Measurements from ENCODE around the gene HPN.
A peak's percentile ranks its signal among the peaks of the same experiment; 100 is the strongest.
"Not testable (repeated sequence)": the region's sequence is repeated elsewhere in the genome, so short reads cannot be mapped to it uniquely, and the experiment has no call there.

The HPN gene

GRCh38 chr19:35041548-35042055 lies at the start of gene HPN:
Gene HPN (plus strand): TSS chr19:35041721. CDS start chr19:35042507, 786 bp downstream.
- H3K27ac ChIP-seq: peak within 1 kb of the TSS; percentile 69
- TF ChIP-seq CTCF (IDR thresholded peaks at IDR 0.05) (no peak), ZFX (IDR thresholded peaks at IDR 0.05; ENCODE audit: borderline replicate concordance) (no peak)

DNA sequence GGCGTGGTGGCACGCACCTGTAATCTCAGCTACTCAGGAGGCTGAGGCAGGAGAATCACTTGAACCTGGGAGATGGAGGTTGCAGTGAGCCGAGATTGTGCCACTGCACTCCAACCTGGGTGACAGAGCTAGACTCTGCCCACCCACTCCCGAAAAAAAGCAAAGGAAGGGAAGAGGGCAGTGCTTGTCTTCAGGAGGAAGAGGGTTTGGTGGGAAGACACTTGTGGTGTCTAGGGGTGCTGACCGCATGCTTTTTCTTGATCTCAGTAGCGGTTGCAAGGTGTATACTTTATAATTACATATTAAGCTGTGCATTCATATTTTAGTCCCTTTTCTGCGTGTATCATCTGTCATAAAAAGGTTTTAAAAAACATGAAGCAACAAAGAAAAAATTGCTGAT lies 48.9 kb upstream of the HPN start:
- not testable (repeated sequence) for H3K27ac ChIP-seq

- peak overlapping the region; percentile 29; the same call in 1 of the 2 replicates for H3K27ac ChIP-seq
- TF ChIP-seq ZFX (IDR thresholded peaks at IDR 0.05; ENCODE audit: borderline replicate concordance) (no peak), CTCF (IDR thresholded peaks at IDR 0.05) (no peak)
Measured at GRCh38 chr19:34994286-34994642, 47.3 kb upstream of the HPN start.

DNA sequence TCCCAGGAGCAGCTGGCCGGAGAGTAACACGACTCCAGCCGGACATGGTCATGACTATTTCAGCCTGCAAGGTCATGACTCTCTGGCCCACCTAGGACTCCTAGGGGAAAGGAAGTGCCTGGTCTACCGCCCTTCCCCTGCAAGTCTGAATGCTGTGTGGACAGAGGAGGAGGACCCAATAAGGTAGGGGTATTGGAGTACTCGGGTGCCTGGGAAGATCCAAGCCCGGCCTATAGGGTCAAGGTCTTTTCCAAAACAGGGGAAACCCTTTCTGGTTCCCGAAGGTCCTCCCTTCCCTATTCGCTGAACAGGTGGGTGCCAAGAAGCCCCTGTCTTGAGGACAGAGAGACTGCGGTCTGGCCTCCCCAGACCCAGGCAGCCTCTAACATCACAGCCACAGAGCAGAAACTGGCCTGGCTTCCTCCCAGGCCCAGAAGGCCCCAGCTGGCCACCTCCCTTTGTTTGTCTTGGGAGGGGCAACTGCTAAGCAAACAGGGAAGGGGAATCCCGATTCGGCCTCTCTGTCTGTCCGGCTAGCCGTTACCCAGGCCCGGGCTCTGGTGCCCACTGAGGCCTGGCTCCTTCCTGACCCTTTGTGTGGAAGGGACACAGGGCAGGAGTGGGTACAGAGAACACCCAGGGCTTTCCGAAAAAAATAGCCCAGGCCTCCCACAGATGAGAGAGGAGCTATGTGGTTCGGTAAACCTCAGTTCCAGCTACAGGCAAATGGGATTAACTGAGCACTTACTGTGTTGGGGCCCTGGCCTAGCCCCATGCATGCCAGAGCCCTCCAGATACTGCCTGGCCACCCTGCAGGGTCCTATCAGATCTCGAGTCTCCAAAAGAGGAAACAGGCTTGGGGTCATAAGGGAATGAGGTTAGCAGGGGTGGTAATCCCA lies 46.6 kb upstream of the HPN start:
- peak overlapping the region; percentile 29 for H3K27ac ChIP-seq
- TF ChIP-seq ZFX (IDR thresholded peaks at IDR 0.05; ENCODE audit: borderline replicate concordance) (no peak), CTCF (IDR thresholded peaks at IDR 0.05) (no peak)

GRCh38 chr19:34995551-34995950 lies 46.0 kb upstream of the HPN start:
- H3K27ac ChIP-seq: peak overlapping the region; percentile 29
- TF ChIP-seq ZFX (IDR thresholded peaks at IDR 0.05; ENCODE audit: borderline replicate concordance) (no peak), CTCF (IDR thresholded peaks at IDR 0.05) (no peak)

DNA sequence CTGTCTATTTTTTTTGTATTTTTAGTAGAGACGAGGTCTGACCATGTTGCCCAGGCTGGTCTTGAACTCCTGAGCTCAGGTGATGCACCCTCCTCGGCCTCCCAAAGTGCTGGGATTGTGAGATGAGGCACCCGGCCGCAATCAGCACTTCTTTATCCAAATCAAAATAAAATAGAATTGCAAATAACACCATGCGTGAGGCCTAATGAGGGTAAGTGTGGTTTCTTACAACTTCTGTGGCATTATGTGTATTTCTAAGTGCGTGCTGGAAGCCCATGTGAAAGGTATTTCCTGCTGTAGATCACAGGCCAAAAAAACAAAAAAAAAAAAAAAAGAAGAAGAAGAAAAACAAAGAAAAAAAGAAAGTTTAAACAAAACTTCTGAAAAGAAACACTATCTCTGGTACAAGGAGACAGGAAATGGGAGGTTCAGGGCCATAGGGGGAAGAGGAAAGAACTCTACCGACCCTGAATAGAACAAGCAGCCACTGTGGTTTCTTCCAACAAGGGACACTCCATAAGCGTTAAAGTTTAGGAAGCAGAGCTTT lies 44.4 kb upstream of the HPN start:
- no peak overlapping the region for H3K27ac ChIP-seq

GRCh38 chr19:34998224-34998623 lies 43.3 kb upstream of the HPN start:
- H3K27ac ChIP-seq: not testable (repeated sequence)

More for the DNA sequence above, 44.4 kb upstream of the HPN start:
- TF ChIP-seq CTCF (IDR thresholded peaks at IDR 0.05): no peak
- no peak for TF ChIP-seq ZFX (IDR thresholded peaks at IDR 0.05; ENCODE audit: borderline replicate concordance)

GRCh38 chr19:34998777-34999497 lies 42.6 kb upstream of the HPN start:
- TF ChIP-seq ZFX (IDR thresholded peaks at IDR 0.05; ENCODE audit: borderline replicate concordance): no peak
- H3K27ac ChIP-seq: no peak overlapping the region

Measured in 22Rv1 (cell line).